Activated CD4-positive, alpha-beta T cell treated with anti-CD3 and anti-CD28 coated beads for 1 hour (primary cell): ENCODE measurements around the gene SLC6A19.

ENCODE experiments used
- DNase-seq: peaks from one replicate; pipeline ENCODE4 v3.0.0-alpha.2; 2020

The SLC6A19 gene

GRCh38 chr5:1197876-1198666, 3.3 kb upstream of the SLC6A19 start:
- no peak for DNase-seq

- DNase-seq, result no peak
Measured at GRCh38 chr5:1199340-1199648, 2.1 kb upstream of the SLC6A19 start.

DNA sequence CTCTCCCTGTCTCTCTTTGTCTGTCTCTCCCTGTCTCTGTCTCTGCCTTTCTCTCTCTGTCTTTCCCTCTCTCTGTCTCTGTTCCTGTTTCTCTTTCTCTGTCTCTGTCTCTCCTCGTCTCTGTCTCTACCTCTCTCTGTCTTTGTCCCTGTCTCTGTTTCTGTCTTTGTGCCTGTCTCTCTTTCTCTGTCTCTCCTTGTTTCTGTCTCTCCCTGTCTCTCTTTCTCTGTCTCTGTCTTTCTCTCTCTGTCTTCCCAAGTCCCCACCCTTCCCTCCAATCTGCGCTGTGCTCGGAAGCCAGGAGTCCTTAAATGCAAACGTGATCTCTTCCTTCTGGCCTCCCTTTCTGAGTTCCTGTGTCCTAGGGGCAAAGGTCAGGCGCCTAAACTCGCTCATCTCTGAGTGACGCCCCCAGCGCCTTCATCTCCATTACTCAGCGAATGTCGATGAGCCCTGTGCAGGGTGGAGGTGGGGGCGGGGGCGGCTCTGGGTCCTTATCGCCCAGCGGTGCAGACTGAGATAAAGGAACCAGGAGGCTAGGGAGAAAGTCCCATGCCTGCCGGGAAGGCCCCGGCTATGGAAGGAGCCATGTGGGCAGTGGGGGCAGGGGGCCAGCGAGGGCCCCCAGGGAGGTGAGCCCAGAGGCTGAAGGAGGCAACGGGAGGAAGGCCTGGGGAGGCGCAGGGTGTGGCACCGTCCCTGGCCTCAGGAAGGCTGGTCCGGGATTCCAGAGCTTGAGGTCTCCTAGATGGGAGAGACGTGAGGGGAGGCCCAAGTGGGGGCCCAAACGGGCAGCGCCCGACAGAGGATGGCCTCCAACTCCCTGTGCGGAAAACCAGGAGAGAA, 1.5 kb upstream of the SLC6A19 start:
- DNase-seq, result no peak

GRCh38 chr5:1200495-1201326, 684 bp upstream of the SLC6A19 start:
- DNase-seq, result no peak

DNA sequence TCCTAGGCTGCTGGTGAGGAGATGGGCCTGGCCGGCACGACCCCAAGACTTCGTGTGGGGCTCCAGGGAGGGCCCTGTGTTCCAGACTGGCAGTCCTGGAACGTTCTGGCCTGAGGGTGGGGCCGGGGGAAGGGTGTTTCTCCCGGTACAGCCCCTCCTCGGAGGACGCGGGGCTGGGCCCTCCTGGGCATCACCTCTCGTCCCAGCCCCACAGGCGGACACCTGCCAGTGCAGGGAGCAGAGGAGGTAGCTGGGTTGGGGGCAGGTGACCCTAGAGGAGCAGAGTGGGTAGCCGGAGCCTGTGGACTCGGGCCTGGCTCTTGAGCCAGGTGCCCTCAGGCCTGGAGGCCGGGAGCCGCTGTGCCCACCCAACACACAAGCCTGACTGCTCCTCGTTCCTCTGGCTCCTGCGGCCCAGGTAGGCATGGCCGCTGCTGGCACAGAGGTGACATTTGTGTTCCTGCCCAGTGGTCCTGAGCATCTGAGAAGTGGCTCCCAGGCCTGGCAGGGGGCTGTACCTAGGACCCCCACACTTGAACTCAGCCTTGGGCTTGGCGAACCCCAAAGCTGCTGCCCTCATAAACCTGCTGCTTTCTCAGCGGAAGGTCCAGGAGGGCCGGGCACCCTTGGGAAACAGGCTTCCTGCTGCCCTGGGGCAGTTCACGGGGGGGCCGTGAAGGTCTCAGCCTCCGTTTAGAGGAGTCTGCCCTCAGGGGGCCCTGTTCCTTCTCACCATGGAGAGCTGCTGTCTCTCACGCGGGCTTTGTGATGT, 817 bp downstream of the SLC6A19 start:
- DNase-seq, result no peak

DNA sequence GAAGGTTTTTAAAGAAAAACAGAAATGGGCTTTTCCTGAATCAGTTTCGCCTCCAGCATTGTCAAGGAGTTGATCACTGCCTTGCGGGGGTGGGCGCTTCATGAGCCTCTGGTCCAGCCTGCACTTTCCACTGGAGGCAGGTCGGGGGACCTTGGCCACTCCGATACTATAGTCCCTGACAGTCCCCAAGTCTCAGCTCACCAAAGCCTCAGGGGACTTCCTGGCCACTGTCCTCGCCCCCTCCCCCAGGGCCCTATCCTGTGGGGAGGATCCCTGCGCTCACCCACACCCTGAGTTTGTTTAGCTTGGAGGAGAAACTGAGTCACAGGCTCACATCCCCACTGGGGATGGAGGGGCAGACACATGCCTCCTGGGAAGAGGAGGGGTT, 1.4 kb downstream of the SLC6A19 start:
- DNase-seq, result no peak

DNA sequence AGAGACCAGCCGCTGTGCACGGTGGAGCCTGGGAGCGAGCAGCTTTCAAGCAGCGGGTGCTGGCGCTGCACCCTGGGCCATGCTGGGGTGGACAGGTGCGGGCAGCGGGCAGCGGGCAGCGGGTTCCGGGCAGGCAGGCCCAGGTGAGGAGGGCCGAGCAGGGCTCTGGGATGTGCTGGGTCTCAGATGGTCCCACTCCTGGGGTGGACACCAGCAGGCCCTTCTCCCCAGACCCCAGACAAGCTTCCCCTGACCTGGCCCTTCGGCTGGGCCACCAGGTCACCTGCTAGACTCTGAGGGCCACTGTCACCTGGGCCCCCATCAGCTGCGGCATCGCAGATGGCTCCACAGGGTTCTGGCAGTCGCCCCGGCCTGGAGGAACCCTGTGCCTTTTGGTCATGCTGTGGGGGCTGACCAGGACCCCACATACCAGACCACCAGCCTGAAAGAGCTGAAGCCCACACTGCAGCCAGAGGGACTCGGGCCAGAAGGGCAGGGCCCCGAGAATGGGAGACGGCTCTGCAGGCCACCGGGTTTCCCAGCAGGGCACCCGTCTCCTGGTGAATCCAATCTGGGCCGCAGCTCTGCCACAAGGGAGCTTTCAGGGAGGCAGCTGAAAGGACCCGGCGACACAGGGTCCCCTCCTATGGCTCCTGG, 2.0 kb downstream of the SLC6A19 start:
- no peak for DNase-seq

DNA sequence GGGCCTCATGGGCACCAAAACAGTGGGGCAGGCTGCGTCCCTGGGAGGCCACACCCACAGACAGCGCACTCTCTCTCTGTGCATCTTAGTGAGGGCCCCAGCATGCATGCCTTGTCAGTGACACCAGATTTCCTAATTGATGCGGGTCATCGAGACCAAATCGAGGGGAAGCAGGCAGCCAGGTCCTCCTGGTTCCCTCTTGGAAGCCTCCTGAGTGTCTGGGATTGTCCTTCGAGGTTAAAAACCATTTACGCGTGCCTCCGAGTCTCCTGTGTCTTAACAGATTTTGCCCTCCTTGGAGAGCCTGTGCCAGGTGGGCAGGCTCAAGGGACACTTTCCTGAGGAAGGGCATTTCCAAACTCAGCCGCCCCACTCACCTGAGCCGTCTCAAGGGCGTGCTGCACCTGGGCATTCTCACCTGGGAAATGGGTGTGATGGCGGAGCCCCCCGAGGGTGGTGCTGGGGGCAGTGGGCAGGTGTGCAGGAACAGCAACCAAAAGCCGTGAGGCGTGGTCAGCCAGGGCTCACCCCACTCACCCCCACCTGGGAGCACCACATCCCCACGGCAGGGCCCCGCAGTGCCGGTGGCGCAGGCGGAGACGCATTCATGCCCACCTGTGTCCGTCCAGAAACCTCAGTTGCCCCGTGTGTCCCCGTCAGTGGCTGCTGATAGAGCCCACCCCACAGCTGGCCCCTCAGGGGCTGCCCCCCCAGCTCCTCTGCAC, 2.7 kb downstream of the SLC6A19 start:
- no peak for DNase-seq

DNA sequence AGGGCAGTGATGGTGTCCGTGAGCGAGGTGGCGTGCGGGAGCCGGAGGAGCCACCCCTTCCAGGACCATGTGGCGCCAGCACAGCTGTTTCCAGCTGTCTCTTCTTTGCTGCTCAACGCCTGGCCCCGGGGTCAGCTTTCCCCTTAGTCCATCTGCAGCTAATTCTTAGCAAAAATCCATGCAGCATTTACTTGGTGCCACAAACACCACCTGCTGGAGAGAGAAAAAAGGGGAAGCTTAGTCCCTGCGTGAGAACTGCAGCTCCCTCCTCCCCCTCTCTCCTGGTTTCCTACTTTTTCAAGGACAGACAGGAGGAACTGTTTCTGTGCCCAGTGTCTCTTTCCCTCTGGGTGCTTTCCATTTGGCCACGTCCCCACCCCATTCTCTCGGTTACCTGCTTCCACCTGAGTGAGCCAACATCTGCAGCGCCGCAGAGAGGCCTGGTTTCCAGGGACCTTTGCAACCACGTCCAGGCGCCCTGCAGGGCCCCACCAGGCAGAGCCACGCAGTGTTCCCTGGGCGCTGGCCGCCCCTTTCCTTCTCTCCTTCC, 3.4 kb downstream of the SLC6A19 start:
- no peak for DNase-seq

DNA sequence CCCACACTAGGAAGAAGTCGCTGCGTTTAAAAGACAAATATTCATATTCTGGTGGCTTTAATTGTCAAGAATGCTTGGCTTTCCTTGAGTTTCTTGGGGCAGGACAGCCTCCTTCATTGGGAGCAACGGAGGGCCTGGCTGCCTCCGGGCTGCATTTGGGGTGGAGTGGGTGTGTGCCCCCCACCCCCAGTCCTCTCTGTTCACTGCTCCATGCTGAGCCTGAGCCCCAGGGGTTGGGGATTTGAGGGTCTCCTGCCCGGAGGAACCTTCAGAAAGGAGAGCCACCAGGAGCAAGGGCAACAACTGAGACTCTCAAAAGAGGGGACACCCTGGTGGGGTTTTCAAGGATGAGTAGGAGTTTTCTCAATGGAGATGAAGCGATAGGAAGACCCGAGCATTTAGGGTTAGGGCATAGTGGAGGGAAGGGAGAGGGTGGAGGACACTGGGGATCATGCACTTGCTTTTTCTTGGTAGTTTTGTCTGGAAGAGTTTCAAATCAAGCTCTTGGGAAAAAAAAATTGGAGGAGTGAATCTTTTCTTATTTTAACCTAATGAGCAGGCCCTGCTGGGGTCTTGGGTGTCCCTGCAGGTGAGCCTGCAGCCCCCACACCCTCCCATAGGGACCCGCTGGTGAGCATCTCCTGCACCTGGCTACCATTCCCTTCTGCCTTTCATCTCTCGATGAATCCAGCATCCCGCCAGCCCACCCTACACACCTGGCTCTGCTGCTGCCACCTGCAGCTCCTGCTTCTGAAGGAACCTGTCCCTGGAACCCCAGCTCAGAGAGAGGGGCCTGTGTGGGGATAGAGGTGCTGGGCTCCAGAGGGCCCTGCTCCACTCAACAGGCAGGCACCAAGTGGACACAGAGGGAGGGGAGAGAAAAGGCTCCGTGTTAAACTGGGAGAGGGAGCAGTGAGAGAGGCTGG, 4.1 kb downstream of the SLC6A19 start:
- DNase-seq, result no peak

- DNase-seq, result no peak
Measured at GRCh38 chr5:1206521-1207412, 5.4 kb downstream of the SLC6A19 start.

- no peak for DNase-seq
Measured at GRCh38 chr5:1207555-1207954, 6.2 kb downstream of the SLC6A19 start.

DNA sequence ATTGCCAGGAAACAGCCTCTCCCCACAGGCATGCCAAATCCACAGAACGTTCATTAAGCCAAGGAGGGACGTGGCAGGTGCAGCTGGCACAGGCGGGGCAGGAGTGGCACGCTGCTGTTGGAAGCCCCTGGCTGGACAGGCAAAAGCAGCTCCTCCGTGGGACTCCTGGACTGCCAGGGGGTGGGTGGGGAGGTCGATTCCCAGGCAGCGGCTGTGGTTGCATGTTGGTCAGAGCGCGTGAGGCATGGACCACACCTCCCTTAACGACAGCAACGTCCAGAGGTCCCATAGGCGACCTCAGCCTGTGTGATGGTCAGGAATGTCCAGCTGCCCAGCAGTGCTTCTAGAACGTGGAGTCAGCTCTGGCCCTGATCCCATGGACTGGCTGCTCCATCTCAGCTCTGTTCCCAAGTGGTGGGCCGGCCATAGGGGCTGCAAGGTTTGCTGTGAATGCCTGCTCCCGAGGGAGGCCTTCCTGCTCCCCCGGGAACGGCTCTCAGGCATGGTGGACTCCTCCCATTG, 6.9 kb downstream of the SLC6A19 start:
- DNase-seq, result no peak

DNA sequence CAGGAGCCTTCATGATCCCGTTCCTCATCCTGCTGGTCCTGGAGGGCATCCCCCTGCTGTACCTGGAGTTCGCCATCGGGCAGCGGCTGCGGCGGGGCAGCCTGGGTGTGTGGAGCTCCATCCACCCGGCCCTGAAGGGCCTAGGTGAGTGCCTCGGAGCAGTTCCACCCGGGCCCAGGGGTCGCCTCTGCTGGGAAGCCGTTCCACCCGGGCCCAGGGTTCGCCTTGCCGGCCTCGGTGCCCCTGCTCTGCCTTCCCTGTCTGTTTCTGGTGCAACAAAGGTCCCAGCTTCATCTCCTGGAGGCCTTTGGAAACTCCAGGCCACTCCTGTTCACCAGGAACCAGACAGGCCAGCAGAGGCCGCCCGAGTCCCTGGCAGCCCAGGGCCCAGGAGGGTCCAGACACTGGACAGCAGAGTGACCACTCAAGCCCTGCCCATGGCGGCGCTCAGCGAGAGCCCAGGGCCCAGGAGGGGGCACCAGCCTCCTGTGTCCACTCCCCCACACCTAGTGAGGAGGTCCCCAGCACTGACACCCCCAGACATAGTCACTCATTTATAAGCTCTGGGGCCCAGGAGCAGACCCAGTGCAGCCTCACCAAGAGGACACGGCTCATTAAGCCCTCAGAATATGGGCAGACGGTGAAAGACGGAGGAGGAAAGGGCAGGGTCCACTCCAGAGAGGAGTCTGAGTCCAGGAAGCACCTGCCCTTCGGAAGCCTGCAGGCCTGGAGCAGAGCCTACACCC, 7.5 kb downstream of the SLC6A19 start:
- DNase-seq, result no peak

- DNase-seq, result no peak
Measured at GRCh38 chr5:1209489-1209852, 8.1 kb downstream of the SLC6A19 start.

DNA sequence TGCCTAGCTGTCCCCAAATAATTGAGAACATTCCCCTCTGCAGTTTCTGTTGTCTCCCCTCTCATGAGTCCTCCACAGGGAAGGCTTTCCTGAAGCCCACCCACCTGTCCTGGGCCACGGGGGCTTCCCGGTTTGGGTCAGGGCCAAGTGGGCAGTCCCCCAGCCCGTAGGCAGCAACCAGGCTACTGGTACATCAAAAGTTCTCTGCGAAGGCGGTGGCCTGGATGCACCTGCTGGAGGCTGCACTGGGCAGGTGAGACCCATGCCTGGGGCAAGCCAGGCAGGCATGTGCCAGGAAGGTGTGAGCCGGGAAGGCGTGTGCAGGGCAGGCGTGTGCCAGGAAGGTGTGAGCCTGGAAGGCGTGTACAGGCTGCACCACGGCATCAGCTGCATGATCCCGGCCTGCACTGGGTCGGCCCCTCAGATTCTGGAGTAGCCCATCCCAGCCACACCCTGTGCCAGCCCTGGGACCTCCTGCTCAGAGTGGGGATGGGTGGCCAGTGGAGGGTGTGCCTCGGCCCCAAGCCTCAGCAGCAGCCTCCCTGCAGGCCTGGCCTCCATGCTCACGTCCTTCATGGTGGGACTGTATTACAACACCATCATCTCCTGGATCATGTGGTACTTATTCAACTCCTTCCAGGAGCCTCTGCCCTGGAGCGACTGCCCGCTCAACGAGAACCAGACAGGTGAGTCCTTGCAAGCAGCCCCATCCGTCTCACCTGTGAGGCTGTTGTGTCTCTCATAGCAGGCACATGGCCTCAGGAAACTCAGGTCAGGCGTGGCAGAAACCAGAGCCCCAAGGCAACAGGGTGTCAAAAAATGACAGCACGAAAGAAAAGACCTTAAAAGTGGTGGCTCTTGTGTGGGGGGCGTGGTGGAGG, 8.7 kb downstream of the SLC6A19 start:
- DNase-seq, result no peak

GRCh38 chr5:1210832-1211251, 9.4 kb downstream of the SLC6A19 start:
- no peak for DNase-seq
